GM20000 (cell line): ENCODE results near the gene ADGRG1.
A peak's percentile ranks its signal among the peaks of the same experiment; 100 is the strongest.

Experiments
- DNase-seq: peaks from one replicate; pipeline ENCODE4 v3.0.0; 2012; ENCODE audit warnings: low spot score
- TF ChIP-seq, protein P1 (sequence below): IDR thresholded peaks from 2 replicates; pipeline ENCODE4 v1.5.1; 2012; ENCODE audit warnings: mild to moderate bottlenecking, control low read depth; ENCODE audit errors: extremely low read depth, missing control alignments

ADGRG1 gene

GRCh38 chr16:57664662-57665025, 36.2 kb downstream of the ADGRG1 start:
- TF ChIP-seq, protein P1, sequence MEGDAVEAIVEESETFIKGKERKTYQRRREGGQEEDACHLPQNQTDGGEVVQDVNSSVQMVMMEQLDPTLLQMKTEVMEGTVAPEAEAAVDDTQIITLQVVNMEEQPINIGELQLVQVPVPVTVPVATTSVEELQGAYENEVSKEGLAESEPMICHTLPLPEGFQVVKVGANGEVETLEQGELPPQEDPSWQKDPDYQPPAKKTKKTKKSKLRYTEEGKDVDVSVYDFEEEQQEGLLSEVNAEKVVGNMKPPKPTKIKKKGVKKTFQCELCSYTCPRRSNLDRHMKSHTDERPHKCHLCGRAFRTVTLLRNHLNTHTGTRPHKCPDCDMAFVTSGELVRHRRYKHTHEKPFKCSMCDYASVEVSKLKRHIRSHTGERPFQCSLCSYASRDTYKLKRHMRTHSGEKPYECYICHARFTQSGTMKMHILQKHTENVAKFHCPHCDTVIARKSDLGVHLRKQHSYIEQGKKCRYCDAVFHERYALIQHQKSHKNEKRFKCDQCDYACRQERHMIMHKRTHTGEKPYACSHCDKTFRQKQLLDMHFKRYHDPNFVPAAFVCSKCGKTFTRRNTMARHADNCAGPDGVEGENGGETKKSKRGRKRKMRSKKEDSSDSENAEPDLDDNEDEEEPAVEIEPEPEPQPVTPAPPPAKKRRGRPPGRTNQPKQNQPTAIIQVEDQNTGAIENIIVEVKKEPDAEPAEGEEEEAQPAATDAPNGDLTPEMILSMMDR, result no peak
- no peak for DNase-seq

- DNase-seq, result no peak
- TF ChIP-seq, protein P1, result no peak
Measured at GRCh38 chr16:57665541-57665940, 37.1 kb downstream of the ADGRG1 start.

- no peak for DNase-seq
- TF ChIP-seq, protein P1, result no peak
Measured at GRCh38 chr16:57666353-57667047, 38.1 kb downstream of the ADGRG1 start.

DNA sequence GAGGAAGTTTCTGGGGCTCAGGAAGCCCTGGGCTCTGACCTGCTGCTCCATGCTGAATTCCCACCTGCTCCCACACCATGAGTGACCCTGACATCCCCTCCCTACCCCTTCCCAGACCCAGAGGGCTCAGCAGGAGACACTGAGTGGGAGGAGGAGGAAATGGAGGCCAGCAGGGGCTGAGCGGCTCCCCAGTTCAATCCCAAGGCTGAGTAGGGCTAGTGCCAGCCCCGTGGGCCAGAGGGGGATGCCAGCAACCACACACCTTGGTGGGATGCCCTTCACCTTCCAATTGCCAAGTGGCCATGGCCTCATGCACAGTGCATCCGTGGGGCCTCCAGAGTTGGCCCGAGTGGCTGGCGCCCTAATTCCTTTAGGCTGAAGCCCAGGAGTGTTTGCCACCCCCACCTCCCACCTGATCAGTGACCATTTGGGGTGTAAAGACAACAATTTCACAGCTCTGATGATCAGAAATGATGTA, 38.7 kb downstream of the ADGRG1 start:
- DNase-seq, result no peak
- TF ChIP-seq, protein P1, result no peak

- TF ChIP-seq, protein P1, result peak; percentile 19
- DNase-seq, result no peak
Measured at GRCh38 chr16:57667526-57668262, 39.3 kb downstream of the ADGRG1 start.

DNA sequence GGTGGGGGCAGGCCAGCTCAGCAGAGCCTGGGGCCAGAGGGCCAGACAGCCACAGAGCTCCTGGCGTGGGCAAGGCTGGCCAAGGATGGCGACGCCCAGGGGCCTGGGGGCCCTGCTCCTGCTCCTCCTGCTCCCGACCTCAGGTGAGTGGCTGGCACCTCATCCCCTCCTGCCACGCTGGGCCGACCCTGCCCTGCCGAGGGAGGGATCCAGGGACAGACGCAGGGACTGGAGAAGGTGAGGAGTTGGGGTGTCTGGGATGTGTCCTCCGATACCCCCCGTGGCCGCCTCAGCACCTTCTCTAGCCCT, 39.8 kb downstream of the ADGRG1 start, which contains the start of gene ADGRG3:
Gene ADGRG3 (plus strand): TSS at position 44 of the 309 bp plus-strand sequence. CDS start 42 bp downstream, at position 86.
- no peak for DNase-seq
- TF ChIP-seq, protein P1, result no peak
